Liver (tissue), 9 donors: ENCODE results near the gene ASIC2. TPM values are rescaled to one million over a fixed set of nuclear protein-coding genes. Genes with fewer than 3 reads are reported as not detected.

Experiments
- DNase-seq: peaks from one replicate; pipeline ENCODE4 v3.0.0-alpha.2; 2017; ENCODE audit warnings: low spot score
- H3K27ac ChIP-seq, 2 donors: one replicate each; pipeline ENCODE4 v1.7.0; 2013; ENCODE audit warnings: inconsistent platforms in 2 of 2, low read length in 2 of 2, control low read depth in 1 of 2, low read depth in 1 of 2, mild to moderate bottlenecking in 1 of 2
- H3K27me3 ChIP-seq, 4 donors: one replicate each; pipeline versions ENCODE4 v1.6.1 to v1.7.0; 2013; ENCODE audit warnings: low read length in 3 of 4, inconsistent platforms in 1 of 4, mild to moderate bottlenecking in 1 of 4, moderate library complexity in 1 of 4; ENCODE audit not compliant: control insufficient read depth in 4 of 4, insufficient read depth in 4 of 4
- H3K36me3 ChIP-seq, 4 donors: one replicate each; pipeline versions ENCODE4 v1.6.1 to v1.7.0; 2013; ENCODE audit warnings: low read length in 3 of 4, mild to moderate bottlenecking in 3 of 4, low read depth in 1 of 4, moderate library complexity in 1 of 4; ENCODE audit not compliant: control insufficient read depth in 4 of 4, insufficient read depth in 3 of 4
- H3K4me1 ChIP-seq, 4 donors: one replicate each; pipeline versions ENCODE4 v1.6.1 to v1.7.0; 2013; ENCODE audit warnings: low read length in 3 of 4, mild to moderate bottlenecking in 3 of 4, moderate library complexity in 1 of 4; ENCODE audit not compliant: control insufficient read depth in 4 of 4, insufficient read depth in 4 of 4
- H3K4me3 ChIP-seq, 3 donors: one replicate each; pipeline versions ENCODE4 v1.6.1 to v1.7.0; 2013; ENCODE audit warnings: low read length in 3 of 3, control low read depth in 1 of 3, low read depth in 1 of 3, mild to moderate bottlenecking in 1 of 3
- H3K9ac ChIP-seq, 2 donors: one replicate each; pipeline ENCODE4 v1.7.0; 2013; ENCODE audit warnings: low read length in 2 of 2, mild to moderate bottlenecking in 2 of 2, moderate library complexity in 2 of 2, control low read depth in 1 of 2, low read depth in 1 of 2
- H3K9me3 ChIP-seq, 4 donors: one replicate each; pipeline versions ENCODE4 v1.6.1 to v1.7.0; 2013; ENCODE audit warnings: low read length in 3 of 4; ENCODE audit not compliant: control insufficient read depth in 4 of 4
- EGR1 ChIP-seq, 2 donors: IDR thresholded peaks; 2 replicates each; pipeline ENCODE4 v1.6.1; 2016 to 2018; ENCODE audit warnings: antibody characterized with exemption in 2 of 2, low read depth in 2 of 2
- FOXA2 ChIP-seq: IDR thresholded peaks from 2 replicates; pipeline ENCODE4 v1.6.1; 2016; ENCODE audit warnings: antibody characterized with exemption
- GABPA ChIP-seq, 2 donors: IDR thresholded peaks in 1 of 2; conservative IDR thresholded peaks in 1 of 2; 2 replicates each; pipeline ENCODE4 v1.6.1; 2016; ENCODE audit warnings: antibody characterized with exemption in 2 of 2, mild to moderate bottlenecking in 1 of 2, moderate library complexity in 1 of 2
- HNF4A ChIP-seq, 2 donors: conservative IDR thresholded peaks; 2 replicates each; pipeline ENCODE4 v1.6.1; 2016; ENCODE audit warnings: antibody characterized with exemption in 2 of 2, mild to moderate bottlenecking in 2 of 2
- HNF4G ChIP-seq: IDR thresholded peaks from 2 replicates; pipeline ENCODE4 v1.6.1; 2016; ENCODE audit warnings: antibody characterized with exemption
- JUND ChIP-seq, 2 donors: IDR thresholded peaks; 2 replicates each; pipeline ENCODE4 v1.6.1; 2016; ENCODE audit warnings: antibody characterized with exemption in 2 of 2
- MAX ChIP-seq: IDR thresholded peaks from 2 replicates; pipeline ENCODE4 v1.6.1; 2016; ENCODE audit warnings: antibody characterized with exemption
- RAD21 ChIP-seq, 2 donors: IDR thresholded peaks; 2 replicates each; pipeline ENCODE4 v1.6.1; 2016; ENCODE audit warnings: antibody characterized with exemption in 2 of 2, mild to moderate bottlenecking in 2 of 2
- REST ChIP-seq: IDR thresholded peaks from 2 replicates; pipeline ENCODE4 v1.6.1; 2016; ENCODE audit warnings: antibody characterized with exemption, mild to moderate bottlenecking
- RXRA ChIP-seq, 2 donors: IDR thresholded peaks; 2 replicates each; pipeline ENCODE4 v1.6.1; 2017 to 2018; ENCODE audit warnings: antibody characterized with exemption in 2 of 2, mild to moderate bottlenecking in 1 of 2
- SP1 ChIP-seq: IDR thresholded peaks from 2 replicates; pipeline ENCODE4 v1.6.1; 2018; ENCODE audit warnings: antibody characterized with exemption, mild to moderate bottlenecking
- TAF1 ChIP-seq: conservative IDR thresholded peaks from 2 replicates; pipeline ENCODE4 v1.6.1; 2016; ENCODE audit warnings: antibody characterized with exemption, mild to moderate bottlenecking
- YY1 ChIP-seq: IDR thresholded peaks from 2 replicates; pipeline ENCODE4 v1.6.1; 2016; ENCODE audit warnings: antibody characterized with exemption, mild to moderate bottlenecking
- WGBS: extraction: QIAGEN DNeasy Blood & Tissue Kit; methylation state at CpG from one replicate; pipeline ENCODE4 v1.1.7; 2013; 5-methylcytosine and 5-hydroxymethylcytosine counted together
- polyA plus RNA-seq, 2 donors: library from polyadenylated mRNA; stranded (reverse) in 1 of 2; unstranded in 1 of 2; fragments of 200-250 nt in 1 of 2; fragments of >200 nt in 1 of 2; fragmentation: Nextera tagmentation in 1 of 2; extraction: Ambion mirVana in 1 of 2; gene quantifications; one replicate each; pipeline versions ENCODE4 v1.2.1 to v1.2.3, GENCODE V29; 2013 to 2015
- total RNA-seq, 2 donors: library from RNA; depleted of rRNA; stranded (reverse); fragments of >200 nt; gene quantifications; one replicate each; pipeline ENCODE4 v1.2.3, GENCODE V29; 2014
- TF ChIP-seq, protein P1 (sequence below): IDR thresholded peaks from 2 replicates; pipeline ENCODE4 v1.6.1; 2016; ENCODE audit warnings: antibody characterized with exemption
- donor health status: healthy.
- donor health status: healthy.
- donor health status: healthy.
- donor health status: healthy.
- donor health status: healthy.

ASIC2 gene
- total and polyA plus RNA-seq, 4 donors = under 0.01 TPM; not detected in 3

- Histone ChIP-seq H3K9ac (no peak overlapping the region), H3K9me3 (no peaks in the 10 kb centered on the region), H3K4me1 (no peaks in the 10 kb centered on the region), H3K4me3 (no peak overlapping the region), H3K36me3 (no peaks in the 10 kb centered on the region), H3K27me3 (peaks cover 0 to 5% (median 0%) of the 10 kb centered on the region in 4 donors), H3K27ac (no peak overlapping the region)
- TF ChIP-seq GABPA (IDR thresholded peaks at IDR 0.05 in 1 of 2, conservative IDR thresholded peaks at IDR 0.05 in 1 of 2) (no peak), SP1 (no peak), TAF1 (no peak), HNF4G (no peak), RXRA (IDR thresholded peaks at IDR 0.05) (no peak), JUND (IDR thresholded peaks at IDR 0.05) (no peak), MAX (no peak)
- TF ChIP-seq, protein P1, sequence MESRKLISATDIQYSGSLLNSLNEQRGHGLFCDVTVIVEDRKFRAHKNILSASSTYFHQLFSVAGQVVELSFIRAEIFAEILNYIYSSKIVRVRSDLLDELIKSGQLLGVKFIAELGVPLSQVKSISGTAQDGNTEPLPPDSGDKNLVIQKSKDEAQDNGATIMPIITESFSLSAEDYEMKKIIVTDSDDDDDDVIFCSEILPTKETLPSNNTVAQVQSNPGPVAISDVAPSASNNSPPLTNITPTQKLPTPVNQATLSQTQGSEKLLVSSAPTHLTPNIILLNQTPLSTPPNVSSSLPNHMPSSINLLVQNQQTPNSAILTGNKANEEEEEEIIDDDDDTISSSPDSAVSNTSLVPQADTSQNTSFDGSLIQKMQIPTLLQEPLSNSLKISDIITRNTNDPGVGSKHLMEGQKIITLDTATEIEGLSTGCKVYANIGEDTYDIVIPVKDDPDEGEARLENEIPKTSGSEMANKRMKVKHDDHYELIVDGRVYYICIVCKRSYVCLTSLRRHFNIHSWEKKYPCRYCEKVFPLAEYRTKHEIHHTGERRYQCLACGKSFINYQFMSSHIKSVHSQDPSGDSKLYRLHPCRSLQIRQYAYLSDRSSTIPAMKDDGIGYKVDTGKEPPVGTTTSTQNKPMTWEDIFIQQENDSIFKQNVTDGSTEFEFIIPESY = no peak
- DNase-seq = no peak
- 57% methylated on average over 2 of the region's 2 CpGs for WGBS
These were observed 23.6 kb downstream of the ASIC2 start for GRCh38 chr17:33269337-33270060.

DNA sequence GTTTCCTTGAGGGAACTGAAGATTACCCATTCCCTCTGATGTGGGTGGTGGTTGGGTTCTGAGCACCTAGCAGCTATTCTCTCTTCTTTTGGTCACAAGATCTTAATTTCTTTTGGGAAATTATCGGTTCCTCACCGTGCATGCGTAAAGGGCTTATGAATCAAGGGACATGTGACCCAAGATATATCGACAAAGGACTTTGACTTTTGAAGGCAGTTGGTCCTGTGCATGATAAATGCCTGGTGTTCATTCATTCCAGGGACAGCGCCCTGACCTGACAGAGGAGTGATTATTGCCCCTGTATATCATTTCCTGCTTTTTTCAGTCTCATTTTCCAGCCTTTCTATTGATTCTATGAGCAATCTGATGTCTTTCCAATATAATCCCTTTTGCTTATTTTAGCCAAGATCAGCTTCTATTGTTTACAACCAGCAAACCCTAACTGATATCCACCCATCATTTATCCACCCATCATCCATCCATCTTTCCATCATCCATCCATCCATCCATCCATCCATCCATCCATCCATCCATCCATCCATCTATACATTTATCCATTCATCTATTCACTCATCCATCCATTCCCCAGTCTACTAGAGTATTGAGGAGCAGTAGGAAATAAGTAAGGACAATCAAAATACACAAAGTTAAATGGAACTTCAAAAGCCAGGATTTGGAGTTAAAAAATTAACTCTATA is 25.1 kb downstream of the ASIC2 start:
- H3K36me3 ChIP-seq = no peaks in the 10 kb centered on the region
- no peak overlapping the region for H3K9ac ChIP-seq
- no peak overlapping the region for H3K27ac ChIP-seq
- peaks cover 0 to 7% (median 0%) of the 10 kb centered on the region in 4 donors for H3K27me3 ChIP-seq
- no peak overlapping the region for H3K4me3 ChIP-seq
- TF ChIP-seq, protein P1 = no peak
- no peak for TF ChIP-seq HNF4A (conservative IDR thresholded peaks at IDR 0.05)
- TF ChIP-seq TAF1 = no peak
- no peak for TF ChIP-seq RXRA (IDR thresholded peaks at IDR 0.05)
- no peak for TF ChIP-seq GABPA (IDR thresholded peaks at IDR 0.05 in 1 of 2, conservative IDR thresholded peaks at IDR 0.05 in 1 of 2)
- TF ChIP-seq JUND (IDR thresholded peaks at IDR 0.05) = no peak
- H3K4me1 ChIP-seq = no peaks in the 10 kb centered on the region
- H3K9me3 ChIP-seq = no peaks in the 10 kb centered on the region
- 85% methylated on average over 5 of the region's 5 CpGs for WGBS
- DNase-seq = no peak

DNA sequence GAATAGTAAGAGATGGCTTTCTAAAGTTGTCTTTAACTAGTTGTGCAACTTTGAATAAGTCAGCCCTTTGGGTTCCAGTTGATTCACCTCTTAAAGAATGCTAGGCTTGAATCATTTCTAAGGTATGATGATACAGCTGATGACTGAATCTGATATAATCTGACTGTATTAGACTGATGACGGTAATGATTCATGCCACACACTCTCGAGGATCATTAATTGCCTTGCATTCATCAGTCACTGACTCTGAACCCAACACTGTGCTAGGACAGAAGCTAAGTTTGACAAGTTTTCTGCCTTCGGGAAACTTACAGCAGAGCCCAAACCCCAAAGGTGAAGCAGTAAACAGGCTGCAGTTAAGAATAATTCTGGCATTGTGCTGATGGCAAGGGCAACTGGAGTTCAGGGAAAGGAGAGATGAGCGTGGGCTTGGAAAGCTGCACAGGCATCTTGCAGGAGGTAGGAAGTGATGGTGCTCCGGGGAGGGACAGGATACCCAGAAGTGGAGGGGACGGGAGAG is 25.8 kb downstream of the ASIC2 start:
- Histone ChIP-seq H3K9ac (no peak overlapping the region), H3K27me3 (peaks cover 0 to 7% (median 0%) of the 10 kb centered on the region in 4 donors), H3K4me3 (no peak overlapping the region), H3K27ac (no peak overlapping the region), H3K4me1 (no peaks in the 10 kb centered on the region), H3K36me3 (no peaks in the 10 kb centered on the region), H3K9me3 (no peaks in the 10 kb centered on the region)
- WGBS = 73% methylated on average over 6 of the region's 6 CpGs
- no peak for DNase-seq
- no peak for TF ChIP-seq FOXA2
- TF ChIP-seq JUND (IDR thresholded peaks at IDR 0.05) = no peak
- no peak for TF ChIP-seq REST
- no peak for TF ChIP-seq YY1
- TF ChIP-seq TAF1 = no peak
- TF ChIP-seq, protein P1 = no peak
- no peak for TF ChIP-seq HNF4G
- no peak for TF ChIP-seq EGR1 (IDR thresholded peaks at IDR 0.05; ENCODE audit: low read depth in 2 of 2)
- no peak for TF ChIP-seq GABPA (IDR thresholded peaks at IDR 0.05 in 1 of 2, conservative IDR thresholded peaks at IDR 0.05 in 1 of 2)
- no peak for TF ChIP-seq RAD21 (IDR thresholded peaks at IDR 0.05)
- no peak for TF ChIP-seq HNF4A (conservative IDR thresholded peaks at IDR 0.05)
